Cerebellar cortex (tissue), 1 donor: ENCODE measurements around the gene UGT2B15.
"Not testable (repeated sequence)": the region's sequence is repeated elsewhere in the genome, so short reads cannot be mapped to it uniquely, and the experiment has no call there.

Experiments
- DNase-seq: peaks from one replicate; pipeline ENCODE4 v3.0.0-alpha.2; 2015; ENCODE audit warnings: low spot score

UGT2B15 gene

DNA sequence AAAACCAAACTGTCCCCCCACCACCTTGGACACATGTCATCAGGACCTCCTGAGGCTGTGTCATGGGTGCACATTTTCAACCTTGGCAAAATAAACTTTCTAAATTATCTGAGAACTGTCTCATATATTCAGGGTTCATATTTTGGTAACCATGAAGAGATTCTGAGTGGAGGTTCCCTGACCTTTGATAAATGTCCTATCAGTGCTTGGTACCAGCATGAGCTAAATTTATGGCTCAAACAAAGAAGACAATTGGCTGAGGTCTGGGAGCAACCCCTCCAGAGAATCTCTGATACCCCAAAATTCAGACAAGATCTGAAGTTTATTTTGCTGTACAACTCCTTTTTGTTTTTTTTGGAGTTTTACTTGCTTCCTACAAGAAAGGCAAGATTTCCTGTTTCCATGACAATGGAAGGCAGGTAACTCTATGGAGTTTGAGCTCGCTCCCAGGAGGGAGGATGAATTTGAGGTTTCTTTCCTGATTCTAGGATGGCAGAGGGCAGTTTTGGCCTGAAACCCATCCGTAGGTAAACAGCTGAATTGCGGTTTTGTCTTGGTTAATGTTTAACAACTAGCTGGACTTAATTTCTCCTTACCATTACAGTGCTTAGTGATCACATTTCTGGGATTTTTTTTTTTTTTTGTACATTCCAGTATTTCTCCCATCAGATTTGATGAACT, 14.5 kb downstream of the UGT2B15 start:
- no peak for DNase-seq

GRCh38 chr4:68654946-68655721, 15.3 kb downstream of the UGT2B15 start:
- DNase-seq, result no peak

DNA sequence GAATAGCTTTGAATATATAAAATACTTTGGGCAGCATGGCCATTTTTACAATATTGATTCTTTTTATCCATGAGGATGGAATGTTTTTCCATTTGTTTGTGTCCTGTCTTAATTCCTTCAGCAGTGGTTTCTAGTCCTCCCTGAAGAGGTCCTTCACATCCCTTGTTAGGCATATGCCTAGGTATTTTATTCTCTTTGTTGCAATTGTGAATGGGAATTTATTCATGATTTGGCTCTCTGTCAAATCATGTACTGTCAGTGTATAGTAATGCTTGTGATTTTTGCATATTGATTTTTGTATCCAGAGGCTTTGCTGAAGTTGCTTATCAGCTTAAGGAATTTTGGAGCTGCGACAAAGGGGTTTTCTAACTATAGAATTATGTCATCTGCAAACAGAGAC, 18.5 kb downstream of the UGT2B15 start:
- DNase-seq, result no peak

DNA sequence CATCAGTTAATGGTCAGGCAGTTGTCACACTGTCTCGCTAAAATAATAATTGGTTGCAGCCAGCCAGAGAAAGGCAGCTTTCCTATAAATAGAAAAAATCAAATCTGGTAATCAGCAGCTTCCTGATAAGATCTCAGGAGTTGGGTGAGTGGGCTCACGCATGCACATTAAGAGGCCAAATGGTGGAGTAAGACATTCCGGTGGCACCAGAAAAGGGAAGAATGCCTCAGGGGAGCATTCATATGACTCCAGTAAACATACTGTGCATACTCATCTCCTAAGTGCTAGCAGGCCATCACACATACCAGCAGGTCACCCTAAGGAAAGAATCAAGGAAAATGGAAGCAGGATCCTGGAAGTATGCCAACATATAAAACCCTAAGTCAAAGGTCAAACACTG, 40.1 kb downstream of the UGT2B15 start:
- no peak for DNase-seq

- DNase-seq, result not testable (repeated sequence)
Measured at GRCh38 chr4:68622731-68623130, 47.7 kb downstream of the UGT2B15 start.

- no peak for DNase-seq
Measured at GRCh38 chr4:68617003-68617698, 53.3 kb downstream of the UGT2B15 start.

- no peak for DNase-seq
Measured at GRCh38 chr4:68615699-68616422, 54.6 kb downstream of the UGT2B15 start.

GRCh38 chr4:68613752-68614151, 56.7 kb downstream of the UGT2B15 start:
- no peak for DNase-seq

- no peak for DNase-seq
Measured at GRCh38 chr4:68606240-68606639, 64.2 kb downstream of the UGT2B15 start.

DNA sequence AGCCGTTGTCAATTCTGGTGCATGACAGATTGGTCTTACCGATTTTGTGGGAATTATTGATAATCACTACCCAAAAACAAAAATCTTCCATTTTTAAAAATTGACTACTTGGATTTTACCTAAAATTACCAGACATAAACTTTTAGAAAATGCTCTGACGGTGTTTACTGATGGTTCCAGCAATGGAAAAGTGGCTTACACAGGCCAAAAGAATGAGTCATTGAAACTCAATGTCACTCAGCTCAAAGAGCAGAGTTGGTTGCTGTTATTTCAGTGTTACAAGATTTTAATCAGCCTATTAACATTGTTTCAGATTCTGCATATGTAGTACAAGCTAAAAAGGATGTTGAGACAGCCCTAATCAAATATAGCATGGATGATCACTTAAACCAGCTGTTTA, 71.3 kb downstream of the UGT2B15 start:
- DNase-seq, result no peak

DNA sequence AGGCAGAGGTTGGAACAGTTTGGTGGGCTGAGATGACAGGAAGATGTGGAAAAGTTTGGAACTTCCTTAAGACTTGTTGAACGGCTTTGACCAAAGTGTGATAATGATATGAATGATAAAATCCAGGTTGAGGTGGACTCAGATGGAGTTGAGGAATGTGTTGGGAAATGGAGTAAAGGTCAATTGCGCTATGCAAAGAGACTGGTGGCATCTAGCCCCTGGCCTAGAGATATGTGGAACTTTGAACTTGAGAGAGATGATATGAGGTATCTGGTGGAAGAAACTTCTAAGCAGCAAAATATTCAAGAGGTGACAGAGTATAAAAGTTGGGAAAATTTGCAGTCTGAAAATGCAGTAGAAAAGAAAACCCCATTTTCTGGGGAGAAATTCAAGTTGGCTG, 73.0 kb downstream of the UGT2B15 start:
- DNase-seq, result no peak
